ENCODE data around the gene YARS1. TPM values are rescaled to one million over a fixed set of nuclear protein-coding genes. Genes with fewer than 3 reads are reported as not detected.

Gene YARS1
- total RNA-seq, 1 donor from 2014 or later, result 36.1 TPM

- DNase-seq, result no peak
Measured at GRCh38 chr1:32779242-32779641, 37.9 kb downstream of the YARS1 start.

GRCh38 chr1:32775640-32776337 lies 41.4 kb downstream of the YARS1 start:
- no peak for DNase-seq

DNA sequence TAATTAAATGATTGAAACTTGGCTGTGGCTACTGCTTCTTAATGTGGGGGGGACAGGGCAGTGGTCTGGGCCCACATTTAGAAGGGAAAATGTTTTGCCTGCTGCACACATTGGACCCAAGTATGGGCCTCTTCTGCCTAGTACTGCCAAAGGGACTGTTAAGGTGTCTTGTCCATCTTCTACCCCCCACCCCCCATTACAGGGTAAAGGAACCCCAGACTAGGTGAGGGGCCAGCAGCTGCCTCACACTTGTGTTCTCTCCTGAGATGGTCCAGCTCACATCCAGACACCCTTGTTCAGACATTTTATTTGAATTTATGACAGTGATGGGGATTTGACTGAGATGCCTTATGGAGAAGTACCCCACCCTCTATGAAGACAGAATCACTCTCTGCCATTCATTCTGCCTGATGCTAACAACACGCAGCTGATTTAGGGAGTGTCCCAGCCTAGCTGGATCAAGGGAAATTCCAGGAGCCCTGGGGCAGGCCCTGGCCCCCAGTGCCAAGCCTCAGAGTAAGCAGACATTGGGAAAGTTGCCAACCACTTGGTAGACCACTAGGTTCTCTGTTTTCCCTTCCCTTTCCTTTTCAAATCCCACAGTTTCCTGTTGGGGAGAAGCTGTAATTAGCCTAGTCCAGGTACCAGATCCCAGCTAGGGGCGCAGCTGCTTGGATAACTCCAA lies 42.1 kb downstream of the YARS1 start:
- peak; percentile 84 for DNase-seq

GRCh38 chr1:32774464-32774808 lies 42.7 kb downstream of the YARS1 start:
- DNase-seq, result no peak

- DNase-seq, result peak; percentile 70
Measured at GRCh38 chr1:32773764-32774463, 43.2 kb downstream of the YARS1 start.

DNA sequence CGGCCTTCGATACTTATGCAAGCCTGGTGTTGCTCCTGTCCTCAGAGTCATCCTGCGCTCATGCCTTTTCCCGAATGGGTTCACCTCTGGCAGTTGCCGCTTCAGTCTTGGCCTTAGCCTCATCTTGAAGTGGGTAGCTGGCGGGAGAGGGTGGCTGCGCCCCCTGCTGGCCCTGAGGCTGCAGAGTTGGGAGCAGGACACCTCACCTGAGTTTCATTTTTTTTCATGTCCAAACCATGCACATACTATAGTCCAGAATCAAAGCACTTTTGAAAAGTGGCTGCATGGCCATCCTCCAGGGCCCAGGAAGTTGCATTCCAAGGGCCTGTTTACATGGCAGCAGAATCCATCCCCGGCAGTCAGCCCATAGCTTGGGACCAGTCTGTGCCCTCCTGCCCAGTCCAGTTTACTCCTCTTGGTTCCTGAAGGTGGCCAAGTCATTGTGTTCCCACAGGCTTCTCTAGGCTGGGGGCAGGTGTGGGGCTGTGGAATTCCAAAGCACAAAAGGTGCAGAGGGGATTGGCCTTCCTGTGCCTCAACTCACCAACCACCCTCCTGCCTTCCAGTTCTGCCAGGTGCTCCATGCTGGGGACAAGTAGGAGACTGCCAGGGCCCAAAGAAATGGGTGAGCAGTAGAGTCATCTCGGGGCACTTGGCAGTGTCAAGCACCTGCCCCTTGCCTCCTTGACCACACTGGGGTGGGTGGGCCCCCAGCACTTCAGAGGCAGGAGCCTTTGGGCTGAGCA lies 44.0 kb downstream of the YARS1 start:
- peak; percentile 85 for DNase-seq

GRCh38 chr1:32772281-32773017 lies 44.7 kb downstream of the YARS1 start:
- DNase-seq, result no peak

DNA sequence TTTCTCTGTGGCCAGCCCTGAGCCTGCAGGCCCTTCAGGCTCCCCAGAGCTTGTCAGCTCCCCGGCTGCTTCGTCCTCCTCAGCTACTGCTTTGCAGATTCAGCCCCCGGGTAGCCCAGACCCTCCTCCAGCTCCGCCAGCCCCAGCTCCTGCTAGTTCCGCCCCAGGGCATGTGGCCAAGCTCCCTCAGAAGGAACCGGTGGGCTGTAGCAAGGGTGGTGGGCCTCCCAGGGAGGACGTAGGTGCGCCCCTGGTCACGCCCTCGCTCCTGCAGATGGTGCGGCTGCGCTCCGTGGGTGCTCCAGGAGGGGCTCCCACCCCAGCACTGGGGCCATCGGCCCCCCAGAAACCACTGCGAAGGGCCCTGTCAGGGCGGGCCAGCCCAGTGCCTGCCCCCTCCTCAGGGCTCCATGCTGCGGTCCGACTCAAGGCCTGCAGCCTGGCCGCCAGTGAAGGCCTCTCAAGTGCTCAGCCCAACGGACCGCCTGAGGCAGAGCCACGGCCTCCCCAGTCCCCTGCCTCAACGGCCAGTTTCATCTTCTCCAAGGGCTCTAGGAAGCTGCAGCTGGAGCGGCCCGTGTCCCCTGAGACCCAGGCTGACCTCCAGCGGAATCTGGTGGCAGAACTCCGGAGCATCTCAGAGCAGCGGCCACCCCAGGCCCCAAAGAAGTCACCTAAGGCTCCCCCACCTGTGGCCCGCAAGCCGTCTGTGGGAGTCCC lies 45.4 kb downstream of the YARS1 start:
- DNase-seq, result no peak

GRCh38 chr1:32770741-32771548 lies 46.2 kb downstream of the YARS1 start:
- no peak for DNase-seq

DNA sequence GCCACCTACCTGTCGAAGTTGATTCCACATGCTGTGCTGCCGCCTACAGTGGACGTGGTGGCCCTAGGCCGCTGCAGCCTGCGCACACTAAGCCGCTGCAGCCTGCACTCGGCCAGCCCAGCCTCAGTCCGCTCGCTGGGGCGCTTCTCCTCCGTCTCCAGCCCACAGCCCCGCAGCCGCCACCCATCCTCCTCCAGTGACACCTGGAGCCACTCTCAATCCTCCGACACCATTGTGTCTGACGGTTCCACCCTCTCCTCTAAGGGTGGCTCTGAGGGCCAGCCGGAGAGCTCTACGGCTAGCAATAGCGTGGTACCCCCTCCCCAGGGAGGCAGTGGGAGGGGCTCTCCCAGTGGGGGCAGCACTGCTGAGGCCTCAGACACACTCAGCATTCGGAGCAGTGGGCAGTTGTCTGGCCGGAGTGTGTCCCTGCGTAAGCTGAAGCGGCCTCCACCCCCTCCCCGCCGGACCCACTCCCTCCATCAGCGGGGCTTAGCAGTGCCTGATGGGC lies 46.9 kb downstream of the YARS1 start:
- DNase-seq, result no peak

DNA sequence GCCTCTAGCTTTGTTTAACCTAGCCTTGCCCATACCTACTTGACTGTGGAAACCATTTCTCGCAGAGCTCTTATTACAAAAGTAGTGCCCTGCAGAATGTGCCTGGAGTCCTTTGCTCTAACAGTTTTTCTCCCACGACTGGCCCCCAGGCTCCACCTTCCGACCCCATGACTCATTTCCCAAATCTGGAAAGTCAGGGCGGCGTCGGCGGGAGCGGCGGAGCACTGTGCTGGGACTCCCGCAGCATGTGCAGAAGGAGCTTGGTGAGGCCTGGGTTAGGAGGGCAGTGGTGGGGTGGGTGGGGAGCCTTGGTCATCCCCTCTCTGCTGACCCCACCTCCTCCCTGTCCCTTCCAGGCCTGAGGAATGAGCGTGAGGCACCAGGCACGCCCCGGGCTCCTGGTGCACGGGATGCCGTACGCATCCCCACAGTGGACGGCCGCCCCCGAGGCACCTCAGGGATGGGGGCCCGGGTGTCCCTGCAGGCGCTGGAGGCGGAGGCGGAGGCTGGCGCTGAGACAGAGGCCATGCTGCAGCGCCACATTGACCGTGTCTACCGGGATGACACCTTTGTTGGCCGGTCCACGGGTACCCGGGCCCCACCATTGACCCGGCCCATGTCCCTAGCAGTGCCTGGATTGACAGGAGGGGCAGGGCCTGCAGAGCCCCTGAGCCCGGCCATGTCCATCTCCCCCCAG lies 47.5 kb downstream of the YARS1 start:
- no peak for DNase-seq

DNA sequence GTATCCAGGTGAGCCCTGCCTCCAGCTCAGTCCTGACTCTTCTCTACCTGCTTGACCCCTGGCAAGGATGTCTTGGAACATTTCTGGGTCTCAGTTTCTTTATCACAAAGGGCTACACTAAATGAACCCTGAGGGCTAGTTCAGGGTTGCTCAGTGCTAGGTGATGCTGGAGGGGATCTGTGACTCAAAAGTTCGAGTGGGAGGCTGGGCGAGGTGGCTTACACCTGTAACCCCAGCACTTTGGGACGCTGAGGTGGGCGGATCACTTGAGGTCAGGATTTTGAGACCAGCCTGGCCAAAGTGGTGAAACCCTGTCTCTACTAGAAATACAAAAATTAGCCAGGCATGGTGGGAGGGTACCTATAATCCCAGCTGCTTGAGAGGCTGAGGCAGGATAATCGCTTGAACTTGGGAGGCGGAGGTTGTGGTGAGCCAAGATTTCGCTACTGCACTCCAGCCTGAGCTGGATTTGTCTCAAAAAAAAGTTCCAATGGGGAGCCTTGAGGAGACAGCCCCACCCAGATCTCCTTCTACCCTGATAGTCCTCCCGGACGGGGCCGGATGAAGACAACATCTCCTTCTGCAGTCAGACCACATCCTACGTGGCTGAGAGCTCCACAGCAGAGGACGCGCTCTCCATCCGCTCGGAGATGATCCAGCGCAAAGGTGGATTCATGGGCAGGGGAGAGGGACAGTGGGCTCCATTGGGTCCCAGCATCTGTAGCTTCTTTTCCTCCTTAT lies 48.9 kb downstream of the YARS1 start:
- DNase-seq, result no peak

GRCh38 chr1:32767641-32768040 lies 49.5 kb downstream of the YARS1 start:
- peak; percentile 19 for DNase-seq

GRCh38 chr1:32767156-32767555 lies 50.0 kb downstream of the YARS1 start:
- DNase-seq, result peak; percentile 15

- DNase-seq, result peak; percentile 22
Measured at GRCh38 chr1:32766328-32766972, 50.7 kb downstream of the YARS1 start.

DNA sequence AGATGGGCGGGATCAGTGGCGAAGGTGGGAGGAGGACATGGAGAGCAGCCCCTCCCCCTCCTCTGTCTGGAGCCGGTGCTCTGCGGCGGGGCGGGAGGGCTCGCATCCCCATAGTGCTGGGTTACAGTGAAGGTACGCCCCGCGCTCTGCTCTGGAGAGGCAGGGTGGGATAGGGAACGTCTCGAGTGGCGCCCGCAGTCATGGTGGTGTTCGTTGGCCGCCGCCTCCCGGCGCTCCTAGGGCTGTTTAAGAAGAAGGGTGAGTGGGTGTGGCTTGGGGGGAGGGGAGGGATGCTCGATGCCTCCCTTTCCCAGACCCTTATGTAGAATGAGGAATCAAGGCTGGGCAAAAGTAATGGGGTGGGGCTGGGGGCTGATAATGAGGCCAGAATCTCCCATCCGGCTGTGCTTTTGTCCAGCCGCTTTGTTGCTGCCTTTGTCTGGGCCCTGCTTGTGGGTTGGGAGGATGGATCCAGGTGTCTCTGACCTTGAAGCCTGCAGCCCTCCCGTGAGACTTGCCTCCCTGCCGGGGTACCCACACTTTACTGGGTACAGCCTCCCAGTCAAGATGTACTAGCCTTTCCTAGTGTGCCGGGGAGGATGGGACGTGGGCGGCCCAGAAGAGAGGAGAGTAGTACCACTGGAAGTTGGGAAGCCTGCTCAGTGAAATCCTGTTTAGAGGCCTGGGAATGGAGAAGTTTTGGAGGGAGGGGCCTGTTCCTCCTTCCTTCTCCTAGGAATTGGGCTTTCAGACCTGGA lies 51.4 kb downstream of the YARS1 start:
- peak; percentile 6 for DNase-seq

DNA sequence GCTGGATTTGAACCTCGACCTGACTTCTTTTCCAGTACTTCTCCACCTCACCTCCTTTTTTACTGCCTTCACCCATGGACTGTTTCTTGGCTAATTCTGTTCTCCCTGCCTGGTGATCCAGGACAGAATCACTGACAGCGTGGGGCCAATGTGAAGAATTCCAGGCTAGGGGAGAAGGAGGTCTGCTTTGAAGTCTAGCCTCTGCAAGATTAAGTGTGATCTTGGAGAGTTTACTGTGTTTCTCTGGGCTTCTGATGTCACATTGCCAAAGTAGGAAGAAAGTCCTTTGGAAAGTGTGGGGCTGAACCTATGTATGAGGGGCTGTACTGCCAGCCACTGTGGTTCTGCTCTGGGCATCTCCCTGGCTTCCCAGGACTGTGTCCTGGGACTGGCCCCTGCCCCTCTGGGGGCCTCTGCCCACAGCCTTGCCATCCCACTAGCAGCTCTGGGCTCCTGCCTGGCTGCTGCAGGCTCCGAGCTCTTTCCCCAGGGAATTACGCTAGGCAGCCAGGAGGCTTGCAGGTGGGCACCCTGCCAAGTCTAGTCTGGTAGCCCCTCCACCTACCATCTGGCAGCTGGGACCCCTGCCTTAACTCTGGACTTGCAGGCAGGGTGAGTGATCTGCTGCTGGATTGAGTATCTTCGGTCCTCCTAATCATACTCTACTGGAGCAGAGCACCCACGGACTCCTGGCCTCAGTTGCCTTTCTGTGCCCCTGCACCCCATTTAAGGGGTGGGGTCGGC lies 52.2 kb downstream of the YARS1 start:
- no peak for DNase-seq

Measured in tongue (tissue), 2 donors.